WI38 (cell line): ENCODE data around the gene ZIC4.
A peak's percentile ranks its signal among the peaks of the same experiment; 100 is the strongest.

Source experiments
- H3K4me3 ChIP-seq: 2 replicates; pipeline ENCODE4 v1.5.1; 2011; ENCODE audit warnings: low read depth, mild to moderate bottlenecking, control low read depth, low read length
- TF ChIP-seq, protein P1 (sequence below): IDR thresholded peaks from 2 replicates; pipeline ENCODE4 v1.5.1; 2012; ENCODE audit warnings: low read depth, mild to moderate bottlenecking, control low read depth, low read length

ZIC4 gene

DNA sequence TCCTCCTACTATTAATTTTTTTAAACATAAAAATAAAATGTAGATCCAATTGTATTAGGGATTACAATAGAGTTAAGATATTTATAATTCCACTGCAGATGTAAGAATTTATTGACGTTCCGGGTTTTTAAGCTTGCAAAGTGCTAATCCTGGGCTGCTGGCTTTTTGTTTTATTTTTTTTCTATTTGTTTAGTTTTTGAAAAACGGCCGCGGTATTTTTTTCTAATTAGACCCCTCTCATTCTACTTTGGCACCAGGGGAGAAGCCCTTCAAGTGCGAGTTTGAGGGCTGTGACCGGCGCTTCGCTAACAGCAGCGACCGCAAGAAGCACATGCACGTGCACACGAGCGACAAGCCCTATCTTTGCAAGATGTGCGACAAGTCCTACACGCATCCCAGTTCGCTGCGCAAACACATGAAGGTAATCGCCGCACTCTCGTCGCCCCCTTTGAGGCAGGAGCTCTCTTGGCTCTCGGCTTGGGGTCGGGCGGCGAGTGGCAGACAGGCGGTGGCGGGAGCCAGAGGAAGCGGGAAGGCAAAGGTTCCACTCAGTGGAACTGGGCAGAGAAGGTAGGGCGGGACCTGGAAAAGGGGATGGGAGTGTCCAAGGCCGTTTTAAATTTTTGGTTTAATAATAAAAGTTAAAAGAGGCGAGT lies 6.0 kb upstream of the ZIC4 start:
- H3K4me3 ChIP-seq: no peak overlapping the region
- TF ChIP-seq, protein P1, sequence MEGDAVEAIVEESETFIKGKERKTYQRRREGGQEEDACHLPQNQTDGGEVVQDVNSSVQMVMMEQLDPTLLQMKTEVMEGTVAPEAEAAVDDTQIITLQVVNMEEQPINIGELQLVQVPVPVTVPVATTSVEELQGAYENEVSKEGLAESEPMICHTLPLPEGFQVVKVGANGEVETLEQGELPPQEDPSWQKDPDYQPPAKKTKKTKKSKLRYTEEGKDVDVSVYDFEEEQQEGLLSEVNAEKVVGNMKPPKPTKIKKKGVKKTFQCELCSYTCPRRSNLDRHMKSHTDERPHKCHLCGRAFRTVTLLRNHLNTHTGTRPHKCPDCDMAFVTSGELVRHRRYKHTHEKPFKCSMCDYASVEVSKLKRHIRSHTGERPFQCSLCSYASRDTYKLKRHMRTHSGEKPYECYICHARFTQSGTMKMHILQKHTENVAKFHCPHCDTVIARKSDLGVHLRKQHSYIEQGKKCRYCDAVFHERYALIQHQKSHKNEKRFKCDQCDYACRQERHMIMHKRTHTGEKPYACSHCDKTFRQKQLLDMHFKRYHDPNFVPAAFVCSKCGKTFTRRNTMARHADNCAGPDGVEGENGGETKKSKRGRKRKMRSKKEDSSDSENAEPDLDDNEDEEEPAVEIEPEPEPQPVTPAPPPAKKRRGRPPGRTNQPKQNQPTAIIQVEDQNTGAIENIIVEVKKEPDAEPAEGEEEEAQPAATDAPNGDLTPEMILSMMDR: no peak

DNA sequence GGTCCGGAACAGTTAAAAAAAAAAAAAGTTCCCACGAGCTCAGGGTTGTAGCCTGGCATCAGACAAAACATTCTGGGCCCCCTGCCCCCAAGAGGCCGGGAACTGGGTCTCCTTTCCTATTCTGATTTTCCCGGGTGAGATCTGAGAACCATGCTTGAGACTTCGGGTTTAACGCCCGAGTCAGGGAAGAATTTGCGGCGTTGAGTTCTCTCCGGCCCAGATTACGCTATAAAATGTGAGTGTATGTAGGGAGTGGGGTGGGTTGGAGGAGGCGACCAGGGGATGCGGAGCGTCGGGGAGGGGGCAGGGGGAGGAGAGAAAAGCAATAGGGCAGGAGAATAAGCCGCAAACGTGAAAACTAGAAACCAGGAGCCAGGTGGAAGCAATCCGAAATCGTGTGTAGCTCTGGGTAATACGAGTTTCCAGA lies 5.5 kb upstream of the ZIC4 start:
- H3K4me3 ChIP-seq: no peak overlapping the region

DNA sequence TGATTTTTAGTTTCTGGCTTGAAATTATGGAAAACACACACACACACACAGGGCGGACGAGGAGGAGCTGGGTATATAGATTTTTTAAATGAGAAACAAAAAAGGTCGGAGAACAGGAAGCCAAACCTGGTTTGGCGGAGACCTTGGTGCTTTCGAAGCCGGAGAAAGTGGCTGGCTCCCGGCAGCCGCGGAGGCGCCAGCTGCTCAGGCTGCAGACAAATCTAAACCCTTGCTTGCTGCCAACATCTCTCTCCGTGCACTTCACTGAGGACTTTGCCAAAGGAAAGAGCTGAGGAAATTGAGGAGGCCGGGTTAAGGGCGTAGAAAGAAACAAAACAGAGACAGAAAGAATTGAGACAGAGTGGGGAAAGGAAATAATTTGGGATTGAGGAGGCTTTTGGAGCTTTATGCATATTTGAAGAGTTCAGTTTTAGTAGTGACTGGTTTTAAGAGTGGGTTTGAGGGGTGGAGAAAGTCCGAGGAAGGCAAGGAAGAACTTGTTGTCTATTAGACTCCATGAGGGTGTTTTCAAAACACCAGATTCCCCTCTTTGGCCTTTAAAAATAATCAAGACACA lies 5.0 kb upstream of the ZIC4 start:
- peak overlapping the region; percentile 49 for H3K4me3 ChIP-seq
- TF ChIP-seq, protein P1: no peak

More for the DNA sequence above, 5.5 kb upstream of the ZIC4 start:
- TF ChIP-seq, protein P1: no peak

DNA sequence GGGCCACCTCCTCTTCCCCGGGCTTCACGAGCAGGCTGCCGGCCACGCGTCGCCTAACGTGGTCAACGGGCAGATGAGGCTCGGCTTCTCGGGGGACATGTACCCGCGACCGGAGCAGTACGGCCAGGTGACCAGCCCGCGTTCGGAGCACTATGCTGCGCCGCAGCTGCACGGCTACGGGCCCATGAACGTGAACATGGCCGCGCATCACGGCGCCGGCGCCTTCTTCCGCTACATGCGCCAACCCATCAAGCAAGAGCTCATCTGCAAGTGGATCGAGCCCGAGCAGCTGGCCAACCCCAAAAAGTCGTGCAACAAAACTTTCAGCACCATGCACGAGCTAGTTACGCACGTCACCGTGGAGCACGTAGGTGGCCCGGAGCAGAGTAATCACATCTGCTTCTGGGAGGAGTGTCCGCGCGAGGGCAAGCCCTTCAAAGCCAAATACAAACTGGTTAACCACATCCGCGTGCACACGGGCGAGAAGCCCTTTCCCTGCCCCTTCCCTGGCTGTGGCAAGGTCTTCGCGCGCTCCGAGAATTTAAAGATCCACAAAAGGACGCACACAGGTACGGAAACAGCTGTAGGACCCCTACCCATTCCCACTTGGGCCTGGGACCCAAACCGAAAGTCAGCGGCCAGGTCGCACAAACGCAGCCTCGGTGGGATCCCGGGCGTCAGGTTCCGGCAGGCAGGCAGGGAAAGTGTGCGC lies 4.3 kb upstream of the ZIC4 start:
- TF ChIP-seq, protein P1: no peak
- H3K4me3 ChIP-seq: peak overlapping the region; percentile 49

DNA sequence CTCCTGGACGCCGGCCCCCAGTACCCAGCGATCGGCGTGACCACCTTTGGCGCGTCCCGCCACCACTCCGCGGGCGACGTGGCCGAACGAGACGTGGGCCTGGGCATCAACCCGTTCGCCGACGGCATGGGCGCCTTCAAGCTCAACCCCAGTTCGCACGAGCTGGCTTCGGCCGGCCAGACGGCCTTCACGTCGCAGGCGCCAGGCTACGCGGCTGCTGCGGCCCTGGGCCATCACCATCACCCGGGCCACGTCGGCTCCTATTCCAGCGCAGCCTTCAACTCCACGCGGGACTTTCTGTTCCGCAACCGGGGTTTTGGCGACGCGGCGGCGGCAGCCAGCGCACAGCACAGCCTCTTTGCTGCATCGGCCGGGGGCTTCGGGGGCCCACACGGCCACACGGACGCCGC lies 3.8 kb upstream of the ZIC4 start:
- no peak overlapping the region for H3K4me3 ChIP-seq
- TF ChIP-seq, protein P1: no peak

DNA sequence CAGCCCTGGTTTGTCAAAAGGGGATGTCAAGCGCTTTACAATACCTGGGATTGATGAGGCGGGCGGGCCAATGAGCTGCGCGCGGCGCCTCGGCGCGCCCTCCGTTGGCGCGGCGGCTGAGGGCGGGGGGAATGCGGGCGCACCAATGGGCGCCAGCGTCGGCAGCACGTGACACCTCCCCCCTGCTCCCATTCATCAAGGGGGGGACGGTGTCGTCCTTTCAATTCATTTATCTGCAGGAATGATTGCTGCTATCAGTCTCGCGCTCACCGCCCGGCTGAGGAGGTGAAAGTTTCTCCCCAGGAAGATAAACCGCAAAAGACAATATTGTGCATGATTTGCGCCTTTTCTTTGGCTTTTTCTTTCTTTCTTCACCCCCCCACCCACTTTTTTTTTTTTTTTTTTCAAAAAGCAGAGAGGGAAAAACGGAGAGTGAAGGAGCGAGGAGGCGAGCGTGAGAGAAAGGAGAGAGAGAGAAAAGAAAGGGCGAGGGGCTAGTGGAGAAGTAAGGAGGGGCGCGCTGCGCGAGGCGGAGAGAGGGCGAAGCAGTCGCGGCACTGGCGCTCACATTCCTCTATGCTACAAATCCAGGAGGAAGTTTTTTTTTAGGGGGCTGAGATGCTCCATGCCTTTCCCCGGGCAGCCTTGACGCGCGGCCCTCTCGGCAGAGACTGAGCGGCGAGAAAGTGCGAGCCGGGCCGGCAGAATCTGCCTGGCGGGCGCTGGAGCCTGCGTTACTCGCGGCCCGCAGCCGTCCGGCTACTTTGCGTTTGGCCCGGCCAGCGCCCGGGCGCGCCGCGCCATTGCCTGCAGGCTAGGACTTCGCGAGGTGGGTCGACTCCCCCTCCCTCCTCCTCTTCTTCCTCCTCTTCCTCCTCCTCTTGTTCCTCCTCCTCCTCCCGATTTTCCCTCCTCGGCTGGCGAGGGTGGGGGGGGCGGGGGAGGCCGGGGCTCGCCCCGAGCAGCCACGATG lies 3.1 kb upstream of the ZIC4 start, which contains the start of gene ZIC1:
Gene ZIC1 (plus strand): TSS at position 223 of the 973 bp plus-strand sequence. CDS start 748 bp downstream, at position 971.
- H3K4me3 ChIP-seq: no peak within 1 kb of the TSS
- TF ChIP-seq, protein P1: no peak
